B cell (primary cell): ENCODE measurements around the gene MAD1L1. TPM values are rescaled to one million over a fixed set of nuclear protein-coding genes. Genes with fewer than 3 reads are reported as not detected.

ENCODE experiments used
- ATAC-seq: fragments of 200-7000 bp; cut with Tn5 transposase; one replicate; pipeline ENCODE4 v1.10.0; 2021; ENCODE audit warnings: low read depth, mild to moderate bottlenecking, moderate number of reproducible peaks, moderate library complexity
- CTCF ChIA-PET: fragments of 350-600 bp; sonication (Branson Sonifier 250); formaldehyde crosslinking; loops from one replicate; lab custom pipeline; 2021; ENCODE audit warnings: antibody characterized with exemption, inconsistent platforms; lab: Charles Lee
- POLR2A ChIA-PET: fragments of 350-600 bp; sonication (Branson Sonifier 250); formaldehyde crosslinking; loops from one replicate; lab custom pipeline; 2021; ENCODE audit warnings: antibody characterized with exemption; lab: Charles Lee
- DNase-seq: peaks from one replicate; pipeline ENCODE4 v3.0.0; 2013
- H2AFZ ChIP-seq: 2 replicates; pipeline ENCODE4 v1.6.1; 2012; ENCODE audit warnings: mild to moderate bottlenecking, low read depth, low read length; ENCODE audit not compliant: insufficient read depth, poor library complexity, severe bottlenecking
- H3K27ac ChIP-seq, 2 donors: 1 replicate in 1 of 2; 2 replicates in 1 of 2; pipeline ENCODE4 v1.5.1; 2012 to 2013; ENCODE audit warnings: low read length in 2 of 2, mild to moderate bottlenecking in 2 of 2, moderate library complexity in 1 of 2
- H3K27me3 ChIP-seq, 4 experiments: fragments of 200-600 bp in 1 of 4; sonication (generic) in 1 of 4; replicated peaks in 1 of 4; 1 replicate in 2 of 4; 2 replicates in 2 of 4; pipeline versions ENCODE4 v1.6.1 to v1.7.0; 2013 to 2016; ENCODE audit warnings: low read length in 3 of 4, mild to moderate bottlenecking in 2 of 4, mixed read lengths in 1 of 4, moderate library complexity in 1 of 4; ENCODE audit not compliant: insufficient read depth in 4 of 4, control insufficient read depth in 3 of 4; ENCODE audit errors: control extremely low read depth in 1 of 4
- H3K36me3 ChIP-seq, 2 experiments: replicated peaks in 1 of 2; 1 replicate in 1 of 2; 2 replicates in 1 of 2; pipeline versions ENCODE4 v1.6.1 to v1.7.1; 2013; ENCODE audit warnings: low read length in 1 of 2; ENCODE audit not compliant: insufficient read depth in 2 of 2, control insufficient read depth in 1 of 2; ENCODE audit errors: control extremely low read depth in 1 of 2, extremely low read depth in 1 of 2
- H3K4me1 ChIP-seq, 2 donors: fragments of 200-600 bp in 1 of 2; sonication (generic) in 1 of 2; 1 replicate in 1 of 2; 2 replicates in 1 of 2; pipeline versions ENCODE4 v1.5.1 to v1.6.1; 2013 to 2017; ENCODE audit warnings: low read length in 2 of 2; ENCODE audit not compliant: control insufficient read depth in 2 of 2, insufficient read depth in 2 of 2
- H3K4me2 ChIP-seq: replicated peaks from 2 replicates; pipeline ENCODE3; 2012; ENCODE audit warnings: mild to moderate bottlenecking, low read depth, low read length; ENCODE audit not compliant: poor library complexity, severe bottlenecking
- H3K4me3 ChIP-seq, 5 experiments: fragments of 200-600 bp in 1 of 5; sonication (generic) in 1 of 5; 1 replicate in 3 of 5; 2 replicates in 2 of 5; pipeline versions ENCODE4 v1.5.1 to v1.7.0; 2011 to 2016; ENCODE audit warnings: low read length in 4 of 5, mild to moderate bottlenecking in 4 of 5, low read depth in 2 of 5, control low read depth in 1 of 5, moderate library complexity in 1 of 5; ENCODE audit not compliant: insufficient read depth in 1 of 5; ENCODE audit errors: control extremely low read depth in 1 of 5, extremely low read depth in 1 of 5
- H3K79me2 ChIP-seq: fragments of 200-600 bp; sonication (generic); one replicate; pipeline ENCODE4 v1.6.0; 2016; ENCODE audit warnings: low read length; ENCODE audit not compliant: control insufficient read depth, insufficient read depth
- H3K9ac ChIP-seq: fragments of 200-600 bp; sonication (generic); 2 replicates; pipeline ENCODE4 v1.6.1; 2017; ENCODE audit warnings: mild to moderate bottlenecking, low read length, moderate library complexity
- H3K9me3 ChIP-seq, 3 donors: one replicate each; pipeline versions ENCODE4 v1.6.1 to v1.7.1; 2013; ENCODE audit warnings: low read length in 2 of 3; ENCODE audit not compliant: control insufficient read depth in 2 of 3, insufficient read depth in 1 of 3; ENCODE audit errors: control extremely low read depth in 1 of 3
- H4K20me1 ChIP-seq: 2 replicates; pipeline ENCODE4 v1.6.0; 2012; ENCODE audit warnings: mild to moderate bottlenecking, low read length; ENCODE audit not compliant: insufficient read depth, control insufficient read depth, poor library complexity, severe bottlenecking
- H3K27ac Mint-ChIP-seq: one replicate; pipeline ENCODE4 v1.8.0; 2021; ENCODE audit warnings: mixed read lengths
- H3K27me3 Mint-ChIP-seq: one replicate; pipeline ENCODE4 v1.8.0; 2021; ENCODE audit warnings: mixed read lengths
- H3K4me1 Mint-ChIP-seq: one replicate; pipeline ENCODE4 v1.8.0; 2021; ENCODE audit warnings: mixed read lengths
- H3K4me3 Mint-ChIP-seq: one replicate; pipeline ENCODE4 v1.8.0; 2021; ENCODE audit warnings: mixed read lengths
- H3K9me3 Mint-ChIP-seq: one replicate; pipeline ENCODE4 v1.8.0; 2022; ENCODE audit warnings: mixed read lengths; ENCODE audit not compliant: insufficient read depth
- CTCF ChIP-seq: fragments of 200-600 bp; IDR thresholded peaks from one replicate; pipeline ENCODE4 v1.8.0; 2022; ENCODE audit warnings: antibody characterized with exemption, mild to moderate bottlenecking
- EZH2 ChIP-seq: IDR thresholded peaks from 2 replicates; pipeline ENCODE4 v1.6.1; 2012; ENCODE audit warnings: borderline replicate concordance, low read depth, mild to moderate bottlenecking, moderate library complexity, low read length; ENCODE audit not compliant: insufficient read depth, poor library complexity, severe bottlenecking
- WGBS: methylation state at CpG from one replicate; pipeline ENCODE4 v1.1.5; 2013; ENCODE audit warnings: missing lambda C conversion rate; ENCODE audit not compliant: insufficient coverage; 5-methylcytosine and 5-hydroxymethylcytosine counted together
- intact Hi-C: fragments of 100-400 bp; cut with micrococcal nuclease; formaldehyde crosslinking; loops from one replicate; pipeline ENCODE4 v1.10.0; 2022
- polyA plus RNA-seq: library from polyadenylated mRNA; depleted of rRNA; stranded (reverse); fragments of >200 nt; gene quantifications from 2 replicates; pipeline ENCODE4 v1.2.3, GENCODE V29; 2012
- total RNA-seq, 2 donors: library from RNA; stranded (reverse); fragments of 120-200 nt in 1 of 2; gene quantifications; 1 replicate in 1 of 2; 2 replicates in 1 of 2; pipeline versions ENCODE4 v1.2.3 to v1.2.4, GENCODE V29; 2013 to 2022

MAD1L1 gene
- total and polyA plus RNA-seq, 2 donors (not counting 1 experiment from before 2014, with no cell fraction given) = 86.7 to 110 TPM

DNA sequence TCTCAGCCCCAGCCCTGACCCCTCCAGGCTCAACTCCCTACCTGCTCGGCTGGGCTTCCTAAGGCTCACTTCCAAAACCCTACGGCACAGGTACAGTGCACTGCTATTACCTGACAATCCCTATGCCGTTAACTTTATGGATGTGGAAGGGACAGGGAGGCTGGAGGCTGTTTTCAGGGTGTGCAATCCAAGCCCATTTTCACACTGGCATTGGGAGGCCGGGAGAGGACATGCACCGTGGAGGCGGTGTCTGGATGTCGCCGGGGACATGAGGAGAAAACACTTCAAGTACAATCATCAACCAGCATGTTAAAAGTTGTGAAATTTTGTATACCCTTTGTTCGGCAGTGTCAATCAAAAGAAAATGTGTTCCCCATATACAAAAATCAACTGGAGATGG is 80.1 kb downstream of the MAD1L1 start:
- intact Hi-C loops = no loop called here
- no peak overlapping the region for H3K9ac ChIP-seq
- no peaks in the 10 kb centered on the region for H3K4me1 ChIP-seq
- H3K79me2 ChIP-seq = peaks cover 13% of the 10 kb centered on the region
- TF ChIP-seq EZH2 = no peak
- TF ChIP-seq CTCF = no peak
- no peaks in the 10 kb centered on the region for H3K9me3 Mint-ChIP-seq
- no peak overlapping the region for H3K27ac ChIP-seq
- H3K4me3 Mint-ChIP-seq = no peak overlapping the region
- peaks cover 0 to 11% of the 10 kb centered on the region in 2 experiments for H3K36me3 ChIP-seq
- ATAC-seq (no peak), DNase-seq (no peak)
- no CpG with 5 or more reads among the region's 9 CpGs for WGBS
- H3K27ac Mint-ChIP-seq = no peak overlapping the region
- H3K27me3 Mint-ChIP-seq = no peaks in the 10 kb centered on the region
- ChIA-PET POLR2A (no interaction called here), CTCF (no interaction called here)
- H3K9me3 ChIP-seq = no peaks in the 10 kb centered on the region
- peaks cover 5% of the 10 kb centered on the region for H3K4me1 Mint-ChIP-seq
- no peak overlapping the region for H3K4me3 ChIP-seq
- no peak overlapping the region for H3K4me2 ChIP-seq
- peaks cover 21% of the 10 kb centered on the region for H4K20me1 ChIP-seq
- H2AFZ ChIP-seq = no peak overlapping the region
- H3K27me3 ChIP-seq = no peaks in the 10 kb centered on the region

GRCh38 chr7:2151801-2152612 is 80.7 kb downstream of the MAD1L1 start:
- Mint-ChIP-seq H3K4me1 (peaks cover 5% of the 10 kb centered on the region), H3K27ac (no peak overlapping the region), H3K9me3 (no peaks in the 10 kb centered on the region), H3K4me3 (no peak overlapping the region), H3K27me3 (no peaks in the 10 kb centered on the region)
- no peaks in the 10 kb centered on the region for H3K9me3 ChIP-seq
- H3K4me3 ChIP-seq = no peak overlapping the region
- ATAC-seq (no peak), DNase-seq (no peak)
- no peak overlapping the region for H3K4me2 ChIP-seq
- H3K27ac ChIP-seq = no peak overlapping the region
- H3K9ac ChIP-seq = no peak overlapping the region
- 96% methylated on average over 23 of the region's 24 CpGs for WGBS
- peaks cover 13% of the 10 kb centered on the region for H3K79me2 ChIP-seq
- intact Hi-C loops = no loop called here
- H3K36me3 ChIP-seq = peaks cover 0 to 12% of the 10 kb centered on the region in 2 experiments
- H4K20me1 ChIP-seq = peaks cover 21% of the 10 kb centered on the region
- no peaks in the 10 kb centered on the region for H3K27me3 ChIP-seq
- H2AFZ ChIP-seq = no peak overlapping the region
- TF ChIP-seq CTCF = no peak
- no peak for TF ChIP-seq EZH2
- ChIA-PET POLR2A (no interaction called here), CTCF (no interaction called here)
- H3K4me1 ChIP-seq = no peaks in the 10 kb centered on the region
